Activated CD8-positive, alpha-beta memory T cell treated with anti-CD3 and anti-CD28 coated beads, Interleukin-2, amount 10 ng/mL, durations not matched to agents 7 days and 5 days (primary cell): ENCODE results near the gene DEPP1. TPM values are rescaled to one million over a fixed set of nuclear protein-coding genes. Genes with fewer than 3 reads are reported as not detected.

Experiments
- ATAC-seq: fragments of 150-1000 bp; cut with Tn5 transposase; one replicate; pipeline ENCODE4 v1.10.0; 2021; ENCODE audit warnings: moderate library complexity
- CTCF ChIA-PET: fragments of 350-600 bp; sonication (Branson Sonifier 250); formaldehyde crosslinking; loops from one replicate; lab custom pipeline; 2021; ENCODE audit warnings: antibody characterized with exemption; lab: Charles Lee
- DNase-seq: peaks from one replicate; pipeline ENCODE4 v3.0.0-alpha.2; 2020
- H3K27ac Mint-ChIP-seq: one replicate; pipeline ENCODE4 v1.8.0; 2021; ENCODE audit warnings: mild to moderate bottlenecking, mixed read lengths
- H3K27me3 Mint-ChIP-seq: one replicate; pipeline ENCODE4 v1.8.0; 2021; ENCODE audit warnings: mixed read lengths
- H3K36me3 Mint-ChIP-seq: one replicate; pipeline ENCODE4 v1.8.0; 2021; ENCODE audit warnings: mild to moderate bottlenecking, mixed read lengths
- H3K4me1 Mint-ChIP-seq: one replicate; pipeline ENCODE4 v1.8.0; 2021; ENCODE audit warnings: mixed read lengths
- H3K4me3 Mint-ChIP-seq: one replicate; pipeline ENCODE4 v1.8.0; 2021; ENCODE audit warnings: mild to moderate bottlenecking, moderate library complexity, mixed read lengths
- H3K9me3 Mint-ChIP-seq: one replicate; pipeline ENCODE4 v1.8.0; 2022; ENCODE audit warnings: low read depth, mixed read lengths
- total RNA-seq, 2 experiments: library from RNA; stranded (reverse); gene quantifications; one replicate each; pipeline ENCODE4 v1.2.3, GENCODE V29; 2021

Gene DEPP1
- total RNA-seq, 2 experiments from 2014 or later, result 0.37 TPM; not detected in 1

- Mint-ChIP-seq H3K27ac (no peak overlapping the region), H3K4me1 (peaks cover 23% of the 10 kb centered on the region), H3K4me3 (no peak overlapping the region), H3K36me3 (peaks cover 2% of the 10 kb centered on the region), H3K9me3 (no peaks in the 10 kb centered on the region), H3K27me3 (no peaks in the 10 kb centered on the region)
- CTCF ChIA-PET, result interaction anchor here (0.8 to 2.7 kb wide), 6 partner anchors 9 to 41 kb away, joined by 4 to 22 read pairs (median 6); partner anchors contain the start of gene RASSF4
- DNase-seq (no peak), ATAC-seq (no peak)
These were observed 5.1 kb downstream of the DEPP1 start for GRCh38 chr10:44973323-44974081.

- CTCF ChIA-PET, result interaction anchor here (0.8 to 2.7 kb wide), 6 partner anchors 8 to 40 kb away, joined by 4 to 22 read pairs (median 6); partner anchors contain the start of gene RASSF4
- H3K4me3 Mint-ChIP-seq, result no peak overlapping the region
- H3K27me3 Mint-ChIP-seq, result no peaks in the 10 kb centered on the region
- no peaks in the 10 kb centered on the region for H3K9me3 Mint-ChIP-seq
- peaks cover 2% of the 10 kb centered on the region for H3K36me3 Mint-ChIP-seq
- peaks cover 29% of the 10 kb centered on the region for H3K4me1 Mint-ChIP-seq
- ATAC-seq (no peak), DNase-seq (no peak)
- H3K27ac Mint-ChIP-seq, result no peak overlapping the region
These were observed 5.7 kb downstream of the DEPP1 start for GRCh38 chr10:44972874-44973306.

GRCh38 chr10:44971935-44972757 is 6.5 kb downstream of the DEPP1 start:
- no peaks in the 10 kb centered on the region for H3K9me3 Mint-ChIP-seq
- peaks cover 2% of the 10 kb centered on the region for H3K36me3 Mint-ChIP-seq
- H3K4me3 Mint-ChIP-seq, result no peak overlapping the region
- CTCF ChIA-PET, result interaction anchor here (0.9 to 5.2 kb wide), 3 partner anchors 39 to 110 kb away, joined by 3 to 38 read pairs (median 22); no protein-coding TSS in a partner anchor
- H3K4me1 Mint-ChIP-seq, result peaks cover 35% of the 10 kb centered on the region
- no peak overlapping the region for H3K27ac Mint-ChIP-seq
- DNase-seq (no peak), ATAC-seq (no peak)
- H3K27me3 Mint-ChIP-seq, result no peaks in the 10 kb centered on the region

- no peak overlapping the region for H3K4me3 Mint-ChIP-seq
- ATAC-seq (no peak), DNase-seq (no peak)
- H3K4me1 Mint-ChIP-seq, result peaks cover 39% of the 10 kb centered on the region
- CTCF ChIA-PET, result interaction anchor here (0.9 to 5.2 kb wide), 2 partner anchors 39 to 109 kb away, joined by 3 to 38 read pairs; no protein-coding TSS in a partner anchor
- H3K9me3 Mint-ChIP-seq, result no peaks in the 10 kb centered on the region
- H3K27ac Mint-ChIP-seq, result no peak overlapping the region
- H3K27me3 Mint-ChIP-seq, result no peaks in the 10 kb centered on the region
- peaks cover 2% of the 10 kb centered on the region for H3K36me3 Mint-ChIP-seq
These were observed 7.2 kb downstream of the DEPP1 start for GRCh38 chr10:44971434-44971833.

- ATAC-seq, result no peak
- Mint-ChIP-seq H3K4me1 (peaks cover 44% of the 10 kb centered on the region), H3K9me3 (no peaks in the 10 kb centered on the region), H3K36me3 (peaks cover 2% of the 10 kb centered on the region), H3K4me3 (no peak overlapping the region), H3K27me3 (no peaks in the 10 kb centered on the region), H3K27ac (no peak overlapping the region)
- DNase-seq, result no peak
- CTCF ChIA-PET, result interaction anchor here (0.9 to 5.2 kb wide), 2 partner anchors 38 to 108 kb away, joined by 3 to 38 read pairs; no protein-coding TSS in a partner anchor
These were observed 7.7 kb downstream of the DEPP1 start for GRCh38 chr10:44970812-44971395.

- DNase-seq (no peak), ATAC-seq (no peak)
- no peaks in the 10 kb centered on the region for H3K27me3 Mint-ChIP-seq
- no peak overlapping the region for H3K27ac Mint-ChIP-seq
- H3K9me3 Mint-ChIP-seq, result no peaks in the 10 kb centered on the region
- CTCF ChIA-PET, result interaction anchor here (5.2 kb wide), 1 partner anchor 37 kb away, joined by 38 read pairs; no protein-coding TSS in a partner anchor
- H3K36me3 Mint-ChIP-seq, result peaks cover 2% of the 10 kb centered on the region
- peaks cover 45% of the 10 kb centered on the region for H3K4me1 Mint-ChIP-seq
- H3K4me3 Mint-ChIP-seq, result no peak overlapping the region
These were observed 8.8 kb downstream of the DEPP1 start for GRCh38 chr10:44969854-44970253.

- H3K4me3 Mint-ChIP-seq, result no peak overlapping the region
- DNase-seq, result peak; percentile 77
These were observed 9.9 kb downstream of the DEPP1 start for GRCh38 chr10:44968500-44969400.

GRCh38 chr10:44968091-44968490 is 10.5 kb downstream of the DEPP1 start:
- H3K27ac Mint-ChIP-seq, result peak overlapping the region; percentile 63
- H3K4me1 Mint-ChIP-seq, result peaks cover 31% of the 10 kb centered on the region

More at GRCh38 chr10:44968500-44969400, 9.9 kb downstream of the DEPP1 start:
- peaks cover 35% of the 10 kb centered on the region for H3K4me1 Mint-ChIP-seq
- peak; percentile 77 for ATAC-seq
- CTCF ChIA-PET, result interaction anchor here (1.0 to 5.2 kb wide), 3 partner anchors 11 to 39 kb away, joined by 3 to 38 read pairs (median 4); partner anchors contain the start of gene DEPP1
- H3K36me3 Mint-ChIP-seq, result peaks cover 2% of the 10 kb centered on the region
- no peaks in the 10 kb centered on the region for H3K9me3 Mint-ChIP-seq
- no peaks in the 10 kb centered on the region for H3K27me3 Mint-ChIP-seq
- H3K27ac Mint-ChIP-seq, result peak overlapping the region; percentile 38

GRCh38 chr10:44967616-44968015 is 11.0 kb downstream of the DEPP1 start:
- H3K9me3 Mint-ChIP-seq, result no peaks in the 10 kb centered on the region
- no peak overlapping the region for H3K4me3 Mint-ChIP-seq
- DNase-seq (no peak), ATAC-seq (no peak)
- H3K27me3 Mint-ChIP-seq, result no peaks in the 10 kb centered on the region
- H3K27ac Mint-ChIP-seq, result peak overlapping the region; percentile 63
- H3K36me3 Mint-ChIP-seq, result peaks cover 2% of the 10 kb centered on the region
- H3K4me1 Mint-ChIP-seq, result peaks cover 31% of the 10 kb centered on the region
- CTCF ChIA-PET, result interaction anchor here (2.7 to 5.2 kb wide), 2 partner anchors 9 to 35 kb away, joined by 11 to 38 read pairs; no protein-coding TSS in a partner anchor

More at GRCh38 chr10:44968091-44968490, 10.5 kb downstream of the DEPP1 start:
- no peak overlapping the region for H3K4me3 Mint-ChIP-seq
- no peaks in the 10 kb centered on the region for H3K27me3 Mint-ChIP-seq
- CTCF ChIA-PET, result interaction anchor here (1.2 to 5.2 kb wide), 2 partner anchors 35 to 40 kb away, joined by 4 to 38 read pairs; no protein-coding TSS in a partner anchor
- H3K36me3 Mint-ChIP-seq, result peaks cover 2% of the 10 kb centered on the region
- ATAC-seq (no peak), DNase-seq (no peak)
- no peaks in the 10 kb centered on the region for H3K9me3 Mint-ChIP-seq

- peaks cover 2% of the 10 kb centered on the region for H3K36me3 Mint-ChIP-seq
- DNase-seq, result no peak
- H3K4me3 Mint-ChIP-seq, result no peak overlapping the region
- H3K9me3 Mint-ChIP-seq, result no peaks in the 10 kb centered on the region
- CTCF ChIA-PET, result interaction anchor here (0.8 to 5.2 kb wide), 7 partner anchors 9 to 34 kb away, joined by 3 to 38 read pairs (median 4); partner anchors contain the start of gene DEPP1
- no peak for ATAC-seq
- H3K27ac Mint-ChIP-seq, result no peak overlapping the region
- peaks cover 31% of the 10 kb centered on the region for H3K4me1 Mint-ChIP-seq
- no peaks in the 10 kb centered on the region for H3K27me3 Mint-ChIP-seq
These were observed 11.6 kb downstream of the DEPP1 start for GRCh38 chr10:44966816-44967509.

- Mint-ChIP-seq H3K27me3 (no peaks in the 10 kb centered on the region), H3K27ac (no peak overlapping the region), H3K4me1 (peaks cover 31% of the 10 kb centered on the region), H3K36me3 (peaks cover 2% of the 10 kb centered on the region), H3K9me3 (no peaks in the 10 kb centered on the region), H3K4me3 (no peak overlapping the region)
- ATAC-seq, result no peak
- DNase-seq, result no peak
- CTCF ChIA-PET, result interaction anchor here (0.8 to 2.7 kb wide), 7 partner anchors 8 to 33 kb away, joined by 3 to 11 read pairs (median 4); partner anchors contain the start of gene DEPP1
These were observed 12.3 kb downstream of the DEPP1 start for GRCh38 chr10:44966129-44966815.
